ENCODE data around the gene D2HGDH. TPM values are rescaled to one million over a fixed set of nuclear protein-coding genes. Genes with fewer than 3 reads are reported as not detected.

The D2HGDH gene
- total and polyA plus RNA-seq, 2 of the 13 experiments (the other 11 are each of a cell fraction or from before 2014, with no cell fraction given), result 19.2 to 20.3 TPM

GRCh38 chr2:241817126-241817820 is 82.8 kb downstream of the D2HGDH start (continued):
- 0 out of 2 replicates have a peak, but pooled peaks have one; percentile 19 for TF ChIP-seq MXD3 (CRISPR knock-in tag; IDR thresholded peaks at IDR 0.05)
- TF ChIP-seq AHR (CRISPR knock-in tag; IDR thresholded peaks at IDR 0.05), result no peak
- TF ChIP-seq SNAPC4 (CRISPR knock-in tag; IDR thresholded peaks at IDR 0.05), result no peak
- TF ChIP-seq ZNF343 (CRISPR knock-in tag; IDR thresholded peaks at IDR 0.05), result no peak
- TF ChIP-seq FOXK1 (CRISPR knock-in tag; IDR thresholded peaks at IDR 0.05; ENCODE audit: borderline replicate concordance, low read depth), result no peak
- TF ChIP-seq TP53 (CRISPR knock-in tag; conservative IDR thresholded peaks at IDR 0.05), result no peak
- TF ChIP-seq FOXK2 (IDR thresholded peaks at IDR 0.05), result no peak
- TF ChIP-seq IRF2 (CRISPR knock-in tag; IDR thresholded peaks at IDR 0.05), result no peak
- no peak for TF ChIP-seq JDP2 (CRISPR knock-in tag; IDR thresholded peaks at IDR 0.05; ENCODE audit: borderline replicate concordance)
- no peak for TF ChIP-seq JUN (CRISPR knock-in tag; IDR thresholded peaks at IDR 0.05)
- 0 out of 2 replicates have a peak, but pooled peaks have one; percentile 20 for TF ChIP-seq HOXA3 (CRISPR knock-in tag; IDR thresholded peaks at IDR 0.05)
- peak; percentile 81 for TF ChIP-seq ETV5 (CRISPR knock-in tag; IDR thresholded peaks at IDR 0.05; ENCODE audit: borderline replicate concordance)
- TF ChIP-seq GABPB1 (CRISPR knock-in tag; IDR thresholded peaks at IDR 0.05), result peak; percentile 44
- TF ChIP-seq MED1 (CRISPR knock-in tag; IDR thresholded peaks at IDR 0.05), result no peak

Data from HepG2 (cell line).